Stimulated activated CD8-positive, alpha-beta memory T cell treated with anti-CD3 and anti-CD28 coated beads, Interleukin-12 subunit alpha, Interleukin-12 subunit beta, amount 100 ng/mL, for 24 hours (primary cell): Measurements from ENCODE around the gene PMF1.

Experiments
- DNase-seq: peaks from one replicate; pipeline ENCODE4 v3.0.0-alpha.2; 2020; ENCODE audit errors: extremely low read depth

Gene PMF1

DNA sequence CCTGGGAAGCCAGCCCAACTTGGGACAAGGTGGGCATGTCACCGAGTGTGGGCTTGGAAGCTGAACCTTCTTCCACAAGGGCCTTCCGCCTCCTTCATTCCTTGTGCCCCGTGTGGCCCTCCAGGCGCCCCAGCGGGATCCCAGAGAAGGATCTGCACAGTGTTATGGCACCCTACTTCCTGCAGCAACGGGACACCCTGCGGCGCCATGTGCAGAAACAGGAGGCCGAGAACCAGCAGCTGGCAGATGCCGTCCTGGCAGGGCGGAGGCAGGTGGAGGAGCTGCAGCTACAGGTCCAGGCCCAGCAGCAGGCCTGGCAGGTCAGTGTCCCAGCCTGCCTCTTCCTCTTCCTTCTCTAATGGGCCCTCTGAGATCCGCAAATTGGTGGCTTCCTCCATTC, 23.4 kb downstream of the PMF1 start:
- DNase-seq: no peak

DNA sequence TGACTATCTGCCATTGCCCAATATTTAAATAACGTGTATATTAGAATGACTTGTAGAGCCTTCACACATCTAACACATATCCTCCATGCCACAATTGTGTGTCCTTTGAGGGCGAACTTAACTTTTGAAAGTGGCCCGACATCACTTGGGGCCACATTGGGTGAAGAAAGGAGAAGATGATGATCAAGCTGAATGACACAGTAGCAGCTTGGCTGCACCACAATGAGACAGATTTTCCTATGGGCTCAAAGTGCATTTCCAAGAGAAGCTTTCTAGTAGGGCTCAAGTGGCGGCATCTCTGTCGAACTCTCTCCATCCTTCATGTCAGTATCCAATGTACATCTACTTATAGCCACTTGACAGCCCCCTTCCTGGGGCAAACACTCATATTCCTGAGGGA, 25.4 kb downstream of the PMF1 start:
- DNase-seq: no peak

DNA sequence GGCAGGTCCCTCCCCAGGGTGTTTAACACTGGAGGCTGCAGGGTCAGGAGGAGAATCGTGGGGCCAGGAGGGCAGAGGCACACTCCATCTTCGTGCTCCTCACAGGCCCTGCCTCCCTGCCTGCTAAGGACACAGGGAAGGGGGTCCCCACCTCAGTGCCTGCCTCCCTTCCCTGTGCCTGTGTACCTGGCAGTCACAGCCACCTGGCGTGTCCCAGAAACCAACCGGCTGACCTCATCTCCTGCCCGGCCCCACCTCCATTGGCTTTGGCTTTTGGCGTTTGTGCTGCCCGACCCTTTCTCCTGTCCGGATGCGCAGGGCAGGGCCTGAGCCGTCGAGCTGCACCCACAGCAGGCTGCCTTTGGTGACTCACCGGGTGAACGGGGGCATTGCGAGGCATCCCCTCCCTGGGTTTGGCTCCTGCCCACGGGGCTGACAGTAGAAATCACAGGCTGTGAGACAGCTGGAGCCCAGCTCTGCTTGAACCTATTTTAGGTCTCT, 28.6 kb downstream of the PMF1 start:
- no peak for DNase-seq

DNA sequence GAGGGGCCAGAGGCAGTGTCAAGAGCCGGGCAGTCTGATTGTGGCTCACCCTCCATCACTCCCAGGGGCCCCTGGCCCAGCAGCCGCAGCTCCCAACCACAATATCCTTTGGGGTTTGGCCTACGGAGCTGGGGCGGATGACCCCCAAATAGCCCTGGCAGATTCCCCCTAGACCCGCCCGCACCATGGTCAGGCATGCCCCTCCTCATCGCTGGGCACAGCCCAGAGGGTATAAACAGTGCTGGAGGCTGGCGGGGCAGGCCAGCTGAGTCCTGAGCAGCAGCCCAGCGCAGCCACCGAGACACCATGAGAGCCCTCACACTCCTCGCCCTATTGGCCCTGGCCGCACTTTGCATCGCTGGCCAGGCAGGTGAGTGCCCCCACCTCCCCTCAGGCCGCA, 29.1 kb downstream of the PMF1 start, which contains the start of gene BGLAP:
Gene BGLAP (plus strand): TSS at position 259 of the 400 bp plus-strand sequence. CDS start 48 bp downstream, at position 307.
- no peak for DNase-seq

DNA sequence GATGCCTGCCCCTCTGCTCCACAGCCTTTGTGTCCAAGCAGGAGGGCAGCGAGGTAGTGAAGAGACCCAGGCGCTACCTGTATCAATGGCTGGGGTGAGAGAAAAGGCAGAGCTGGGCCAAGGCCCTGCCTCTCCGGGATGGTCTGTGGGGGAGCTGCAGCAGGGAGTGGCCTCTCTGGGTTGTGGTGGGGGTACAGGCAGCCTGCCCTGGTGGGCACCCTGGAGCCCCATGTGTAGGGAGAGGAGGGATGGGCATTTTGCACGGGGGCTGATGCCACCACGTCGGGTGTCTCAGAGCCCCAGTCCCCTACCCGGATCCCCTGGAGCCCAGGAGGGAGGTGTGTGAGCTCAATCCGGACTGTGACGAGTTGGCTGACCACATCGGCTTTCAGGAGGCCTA, 29.9 kb downstream of the PMF1 start:
- DNase-seq: no peak

DNA sequence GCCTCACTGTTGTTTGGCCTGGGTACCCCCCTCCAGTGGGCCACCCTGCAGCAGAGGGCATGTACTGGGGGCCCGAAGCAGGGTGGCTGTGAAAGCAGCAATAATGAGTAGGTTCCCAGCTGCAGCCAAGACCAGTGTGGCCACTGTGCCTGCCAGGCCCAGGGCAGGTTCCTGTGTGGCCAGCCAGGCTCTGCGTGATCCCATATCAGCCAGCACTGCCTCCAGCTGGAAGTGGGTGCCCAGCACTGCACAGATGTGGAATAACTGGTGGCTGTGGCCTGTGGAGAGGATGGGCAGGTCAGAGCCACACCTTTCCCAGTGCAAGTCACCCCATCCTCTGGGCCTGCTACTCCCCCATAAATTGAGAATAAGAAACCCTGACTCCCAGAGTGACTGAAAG, 31.3 kb downstream of the PMF1 start:
- no peak for DNase-seq

DNA sequence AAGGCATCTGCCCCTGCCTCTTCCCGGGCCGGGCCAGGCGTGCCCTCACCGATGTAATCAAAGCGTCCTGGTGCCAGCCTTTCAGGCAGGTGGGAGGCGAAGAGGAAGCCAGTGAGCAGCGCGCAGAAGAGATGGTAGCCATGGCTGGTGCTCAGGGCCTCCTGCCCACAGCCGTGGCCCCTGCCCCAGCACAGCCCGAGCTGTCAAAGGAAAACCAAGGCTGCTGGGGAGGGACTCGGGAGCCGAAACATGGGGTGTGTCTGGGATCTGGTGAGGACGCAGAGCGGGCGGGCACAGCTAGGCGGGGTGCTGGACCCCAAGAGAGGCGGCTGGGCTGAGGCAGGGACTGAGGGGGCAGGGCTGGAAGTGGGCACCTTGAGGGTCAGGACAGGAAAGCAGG, 31.9 kb downstream of the PMF1 start:
- DNase-seq: no peak

DNA sequence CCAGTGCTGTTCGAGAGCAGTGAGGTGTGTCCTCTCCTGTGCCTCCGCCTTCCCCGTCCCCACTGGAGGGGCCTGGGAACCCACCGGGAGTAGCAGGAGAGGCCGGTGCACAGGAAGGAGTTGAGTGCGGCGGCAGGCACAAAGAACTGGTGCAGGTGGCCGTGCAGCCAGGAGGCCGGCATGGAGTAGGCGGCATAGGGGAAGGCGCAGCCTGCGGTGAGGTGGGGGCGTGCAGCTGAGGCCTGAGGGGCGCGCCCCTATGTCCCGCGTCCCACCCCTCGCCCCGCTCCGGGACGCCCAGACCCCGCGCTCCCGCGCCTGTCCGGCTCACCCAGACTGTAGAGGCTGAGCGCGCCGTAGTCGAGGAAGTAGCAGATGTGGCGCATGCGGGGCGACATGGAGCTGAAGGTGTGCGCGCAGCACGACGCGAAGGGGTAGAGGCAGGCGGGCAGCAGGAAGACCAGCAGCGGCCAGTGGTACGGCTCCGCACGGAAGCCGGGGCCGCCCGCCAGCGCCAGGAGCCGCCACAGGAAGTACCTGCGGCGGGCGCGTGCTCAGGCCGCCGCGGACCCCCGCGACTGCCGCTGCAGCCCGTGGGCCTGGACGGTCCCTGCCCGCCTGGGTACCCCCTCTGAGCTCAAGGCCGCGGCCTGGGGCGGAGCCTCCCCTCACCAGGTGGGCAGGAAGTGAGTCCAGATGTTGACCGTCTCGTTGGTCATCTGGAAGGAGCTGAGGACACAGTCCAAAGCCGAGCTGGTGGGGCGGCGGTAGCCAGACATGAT, 32.8 kb downstream of the PMF1 start:
- no peak for DNase-seq

DNA sequence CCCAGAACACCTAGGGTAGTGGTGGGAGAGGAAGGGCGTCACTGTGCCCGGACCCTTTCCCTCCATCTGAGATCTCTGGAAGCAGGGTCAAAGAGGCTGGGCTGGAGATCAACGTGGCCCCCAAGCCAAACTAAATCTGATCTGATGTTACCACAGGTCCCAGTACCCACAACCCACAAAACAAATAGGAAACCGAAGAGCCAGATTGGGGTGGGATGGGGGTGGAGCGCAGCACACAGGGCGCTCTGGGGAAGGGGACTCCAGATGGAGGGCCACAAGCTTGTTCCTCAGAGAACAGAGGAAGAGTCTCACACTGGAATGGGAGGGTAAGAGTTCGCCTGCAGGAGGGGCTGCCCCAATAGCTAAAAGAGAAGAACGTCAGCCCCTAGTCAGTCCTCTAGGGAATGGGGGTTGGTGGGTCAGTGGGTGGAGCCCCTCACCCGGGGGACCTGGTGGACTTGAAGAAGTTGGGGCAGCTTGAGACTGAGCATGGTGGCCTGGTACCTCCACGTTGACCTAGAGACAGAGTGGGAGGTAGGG, 33.5 kb downstream of the PMF1 start:
- no peak for DNase-seq

DNA sequence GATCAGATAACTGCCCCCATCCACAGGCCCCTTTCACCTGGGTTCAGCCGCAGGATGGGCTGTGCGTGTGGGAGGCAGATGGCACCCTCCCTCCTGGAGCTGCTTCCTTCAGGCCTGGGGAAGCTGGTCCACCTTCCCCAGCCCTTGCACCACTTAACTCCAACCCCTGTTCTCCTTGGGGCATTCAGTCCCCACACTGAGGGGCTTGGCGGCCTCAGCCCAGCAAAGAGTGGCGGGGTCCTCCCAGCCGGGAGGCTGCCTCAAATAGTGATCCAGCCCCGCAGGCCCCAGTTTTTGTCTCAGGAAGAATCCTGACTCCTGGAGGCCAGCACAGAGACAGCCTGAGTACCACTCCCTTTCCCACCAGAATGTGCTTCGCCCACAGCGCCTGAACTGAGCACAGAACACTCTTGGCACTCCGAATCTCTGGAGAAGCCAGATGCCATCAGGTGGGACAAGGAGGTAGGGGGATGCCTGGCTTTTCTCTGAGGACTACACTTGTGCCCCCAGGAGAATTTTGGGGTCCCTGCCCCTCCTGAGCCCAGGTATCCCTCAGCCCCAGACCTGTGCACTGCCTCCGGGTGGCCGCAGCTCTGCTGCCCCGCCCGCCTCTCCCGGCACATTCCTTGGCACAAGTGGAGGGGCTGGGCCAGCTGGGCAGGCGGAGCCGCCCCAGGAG, 34.1 kb downstream of the PMF1 start:
- DNase-seq: no peak

DNA sequence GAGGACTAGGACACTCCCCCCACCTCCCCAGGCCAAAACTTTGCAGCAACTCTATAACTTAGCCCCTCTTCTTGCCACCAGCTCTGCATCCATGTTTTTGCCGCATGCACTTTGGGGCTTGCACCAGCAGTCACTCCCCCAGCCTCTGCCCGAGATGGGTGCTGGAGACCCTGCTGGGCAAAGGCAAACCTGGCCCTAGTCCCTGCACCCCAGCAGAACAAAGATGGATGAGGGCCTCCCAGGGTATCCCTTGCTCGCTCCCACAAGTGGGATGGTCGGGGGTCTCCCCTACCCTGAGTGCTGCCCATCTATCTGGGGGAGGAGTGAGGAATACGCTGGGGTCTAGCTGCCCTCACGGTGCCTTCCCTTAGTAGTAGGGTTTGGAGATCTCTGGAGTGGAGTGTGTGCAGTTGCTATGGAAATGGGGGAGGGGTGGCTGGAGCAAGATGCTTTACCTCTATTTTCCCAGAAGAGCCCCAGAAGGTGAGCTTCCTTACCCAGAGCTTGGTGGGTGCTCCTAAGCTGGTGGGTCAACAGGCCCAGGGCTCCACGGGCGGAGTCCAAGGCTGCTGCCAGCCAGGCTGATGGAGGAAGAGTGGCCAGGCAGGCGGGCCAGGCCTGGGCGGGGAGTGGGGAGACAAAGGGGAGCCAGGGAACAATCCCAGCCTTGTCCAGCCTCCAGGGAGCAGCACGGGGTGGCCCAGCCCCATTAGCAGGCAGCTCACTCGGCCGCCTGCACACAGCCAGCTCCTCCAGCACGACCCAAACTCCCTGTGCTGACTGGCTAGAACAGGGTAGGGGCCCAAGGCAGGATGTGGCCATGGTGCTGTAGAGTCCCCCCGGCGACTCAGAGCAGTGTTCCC, 34.9 kb downstream of the PMF1 start, which contains the start of gene PAQR6:
Gene PAQR6 (minus strand): TSS at position 597 of the 863 bp plus-strand sequence. CDS start 1,325 bp downstream, outside the sequence.
- no peak for DNase-seq

DNA sequence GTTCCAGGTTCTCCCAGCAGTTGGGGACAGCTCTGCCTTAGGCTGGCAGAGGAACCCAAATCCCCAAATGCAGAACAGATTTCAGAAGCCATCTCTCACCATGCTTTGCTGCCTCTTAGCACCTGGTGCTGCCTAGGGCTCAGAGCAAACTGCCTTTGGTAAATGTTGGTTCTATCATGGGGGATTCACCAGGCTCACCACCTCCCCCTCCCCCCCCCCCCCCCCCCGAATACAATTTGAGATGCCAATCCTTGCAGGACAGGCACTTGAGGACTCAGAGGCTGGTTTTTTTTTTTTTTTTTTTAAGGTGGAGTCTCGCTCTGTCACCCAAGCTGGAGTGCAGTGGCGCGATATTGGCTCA, 35.5 kb downstream of the PMF1 start:
- DNase-seq: no peak

DNA sequence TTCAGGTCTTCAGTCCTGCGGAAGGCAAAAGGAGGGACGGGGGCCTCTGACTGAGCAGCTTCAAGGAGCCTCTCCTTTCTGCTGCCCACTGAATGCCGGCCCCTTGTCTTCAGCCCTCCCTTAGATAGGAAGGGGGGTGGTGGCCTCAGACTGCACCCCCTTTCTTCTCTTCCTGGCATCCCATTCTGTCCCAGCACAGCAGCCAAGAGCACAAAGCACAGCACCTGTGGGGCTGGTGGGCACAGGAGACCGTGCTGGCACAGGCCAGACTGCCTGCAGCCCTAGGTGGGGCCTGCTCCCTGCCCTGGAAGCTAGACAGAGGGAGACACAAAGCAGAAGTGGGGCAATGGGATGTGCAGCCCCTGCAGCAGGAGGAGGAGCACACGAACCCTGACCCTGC, 36.8 kb downstream of the PMF1 start:
- no peak for DNase-seq

DNA sequence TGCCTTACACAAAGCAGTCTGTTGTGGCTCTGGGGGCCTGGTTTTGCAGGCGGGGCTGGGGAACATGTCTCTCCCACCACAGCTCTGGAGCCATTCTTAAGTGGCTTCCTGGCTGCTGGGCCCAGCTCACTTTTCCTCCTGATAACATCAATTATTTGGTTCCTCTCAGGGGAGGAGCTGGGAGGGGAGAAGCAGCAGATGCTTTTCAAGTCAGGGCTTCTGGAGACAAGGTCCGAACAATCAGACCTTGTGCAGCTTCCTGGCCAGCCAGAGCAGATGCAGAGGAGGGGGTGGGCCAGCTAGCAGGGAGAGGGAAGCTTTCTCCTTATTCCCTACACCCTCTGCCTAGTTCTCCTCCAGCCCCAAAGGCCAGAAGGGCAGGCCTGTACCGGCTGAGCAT, 38.7 kb downstream of the PMF1 start:
- DNase-seq: no peak

DNA sequence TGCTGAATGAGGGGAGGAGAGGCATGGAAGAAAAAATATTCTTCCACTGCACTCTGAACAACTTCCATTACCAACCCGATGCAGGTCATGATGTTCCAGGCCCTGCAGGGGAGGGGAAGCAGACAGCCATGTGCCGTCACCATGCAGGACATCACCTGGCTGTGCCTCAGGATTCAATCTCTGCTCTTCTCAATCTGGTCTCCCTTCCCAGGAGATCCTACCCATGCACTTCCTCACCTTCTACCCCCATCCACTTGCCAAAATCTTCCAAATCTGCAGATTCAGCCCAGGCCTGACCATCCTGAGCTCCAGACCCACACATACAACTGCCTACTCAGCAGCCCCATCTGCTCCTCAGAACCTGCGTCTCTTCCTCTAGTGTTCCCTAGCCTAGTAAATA, 40.8 kb downstream of the PMF1 start:
- DNase-seq: no peak

DNA sequence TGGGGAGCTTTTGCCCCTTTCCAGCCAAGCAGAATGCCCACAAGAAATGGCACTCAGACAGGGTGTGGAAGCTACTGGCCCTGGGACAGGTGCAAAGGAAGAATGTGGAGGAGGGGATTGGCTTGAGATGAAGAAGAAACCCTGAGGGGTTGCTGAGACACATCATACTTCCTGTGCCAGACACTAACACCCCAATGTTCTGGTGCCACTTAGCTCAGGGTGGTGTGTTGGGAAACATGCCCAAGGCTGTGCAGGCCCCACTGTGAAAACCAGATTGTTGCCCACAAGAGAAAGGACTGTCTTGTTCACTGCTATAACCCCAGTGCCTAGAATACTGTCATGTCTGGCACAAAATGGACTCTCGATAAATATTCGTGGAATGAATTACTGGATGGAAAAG, 44.9 kb downstream of the PMF1 start:
- no peak for DNase-seq

DNA sequence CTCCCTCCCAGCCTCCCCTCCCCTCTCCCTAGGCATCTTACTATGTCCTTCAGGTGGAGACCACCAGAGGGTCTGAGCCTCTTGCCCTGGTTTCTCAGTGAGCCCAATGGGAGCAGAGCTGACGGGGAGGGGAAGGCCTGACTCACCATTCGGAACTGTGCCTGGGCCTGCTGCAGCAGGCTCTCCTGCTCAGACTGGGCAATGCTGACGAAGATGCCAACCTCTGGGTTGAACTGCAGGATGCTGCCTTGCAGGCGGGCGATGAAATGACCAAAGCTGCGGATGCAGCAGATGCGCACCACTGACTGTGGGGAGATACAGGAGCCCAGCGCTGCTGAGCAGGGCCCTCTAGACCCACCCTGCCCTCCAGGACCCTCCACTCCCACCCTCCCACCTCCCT, 46.1 kb downstream of the PMF1 start:
- DNase-seq: no peak

DNA sequence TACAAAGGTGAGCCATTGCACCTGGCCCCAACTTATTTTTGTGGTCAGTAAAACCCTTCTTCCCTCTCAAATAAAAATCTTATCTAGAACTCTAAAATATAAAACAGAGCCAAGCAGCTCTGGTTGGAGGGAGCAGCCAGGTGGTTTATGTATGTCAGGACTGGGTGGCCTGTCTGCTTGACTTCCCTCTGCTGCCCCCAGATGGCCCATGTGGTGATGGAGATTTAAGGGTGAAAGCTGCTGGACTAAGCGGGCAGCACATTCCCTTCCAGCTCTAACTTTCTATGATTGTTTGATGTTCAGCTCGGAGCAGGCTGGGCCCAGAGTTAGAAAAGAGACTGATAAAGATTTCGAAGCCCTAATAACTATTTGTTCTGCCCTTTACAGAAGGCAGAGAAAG, 47.0 kb downstream of the PMF1 start:
- DNase-seq: no peak

DNA sequence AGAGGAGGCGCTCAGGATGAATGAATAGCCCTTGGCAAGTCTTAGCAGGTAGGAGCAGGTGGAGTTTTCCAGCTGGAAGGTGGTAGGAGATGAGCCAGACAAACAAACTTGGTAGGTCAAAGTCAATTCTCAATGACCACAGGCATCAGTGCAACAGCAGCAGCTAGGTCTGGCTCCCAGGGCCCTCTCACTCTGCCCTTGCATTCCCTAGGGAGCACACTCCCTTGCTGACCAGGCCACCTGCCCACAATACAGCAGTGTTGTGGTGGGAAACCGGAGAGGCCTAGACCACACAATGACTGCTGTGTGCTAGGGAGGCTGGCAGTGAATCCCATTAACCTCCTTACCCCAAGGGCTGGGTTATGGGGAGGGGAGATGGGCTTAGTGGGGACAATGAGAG, 48.1 kb downstream of the PMF1 start:
- DNase-seq: no peak

DNA sequence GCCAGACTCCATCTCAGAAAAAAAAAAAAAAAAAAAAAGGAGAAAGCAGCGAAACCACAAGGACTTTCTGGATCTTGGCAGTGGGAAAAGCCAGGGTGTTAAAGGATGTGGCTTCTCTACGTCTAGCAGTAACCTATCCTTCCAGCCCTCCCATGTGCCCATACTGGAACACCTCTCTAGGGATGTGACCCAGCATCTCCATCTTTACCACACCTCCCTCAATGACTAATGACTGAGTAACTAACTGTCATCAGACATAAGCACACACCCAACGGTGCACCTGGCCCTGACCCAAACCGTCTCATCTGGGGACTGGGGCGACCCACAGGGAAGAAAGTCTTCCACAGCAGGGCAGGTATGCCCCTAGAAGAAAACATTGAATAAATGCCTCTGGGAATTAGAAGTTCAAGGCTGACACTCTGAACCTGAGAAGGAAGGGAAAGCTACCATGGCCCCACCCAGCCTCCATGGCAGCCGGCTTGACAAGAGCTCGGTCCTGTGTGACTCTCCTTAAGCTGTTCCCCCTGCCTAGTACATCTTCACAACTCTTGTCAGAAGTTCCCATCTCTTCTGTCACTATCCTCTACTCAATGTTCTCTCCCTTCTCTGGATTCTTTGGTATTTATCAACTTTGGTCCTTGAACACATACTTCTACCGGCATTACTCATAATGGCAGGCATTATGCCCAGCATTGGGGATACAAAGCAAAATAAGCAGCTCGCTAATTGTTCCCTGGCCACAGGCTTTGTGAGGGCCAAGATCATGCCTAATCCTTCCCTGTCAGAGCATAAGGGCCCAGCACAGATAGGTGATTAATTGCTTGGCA, 49.9 kb downstream of the PMF1 start:
- DNase-seq: no peak

DNA sequence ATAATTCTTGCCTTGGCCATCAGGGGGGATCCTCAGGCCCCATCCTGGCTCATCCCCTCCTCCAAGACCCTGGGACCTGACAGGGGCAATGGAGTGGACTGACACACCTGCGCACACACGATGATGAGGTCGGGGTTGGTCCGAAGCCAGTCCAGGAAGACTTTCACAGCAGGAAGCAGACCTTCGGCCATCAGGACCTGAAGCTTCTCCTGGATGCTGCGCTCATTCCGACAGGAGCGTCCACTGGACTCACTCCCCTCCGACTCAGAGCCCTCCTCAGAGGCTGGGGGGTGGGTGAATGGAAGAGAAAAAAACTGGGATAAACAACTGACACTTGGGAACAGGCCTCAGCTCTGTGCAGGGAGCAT, 50.5 kb downstream of the PMF1 start:
- DNase-seq: no peak
